ENCODE data around the gene TXNDC9. TPM values are rescaled to one million over a fixed set of nuclear protein-coding genes. Genes with fewer than 3 reads are reported as not detected.
"Not testable (repeated sequence)": the region's sequence is repeated elsewhere in the genome, so short reads cannot be mapped to it uniquely, and the experiment has no call there.

The TXNDC9 gene
- total RNA-seq, 3 donors from 2014 or later = 31.7 to 54.4 (median 47.0) TPM

DNA sequence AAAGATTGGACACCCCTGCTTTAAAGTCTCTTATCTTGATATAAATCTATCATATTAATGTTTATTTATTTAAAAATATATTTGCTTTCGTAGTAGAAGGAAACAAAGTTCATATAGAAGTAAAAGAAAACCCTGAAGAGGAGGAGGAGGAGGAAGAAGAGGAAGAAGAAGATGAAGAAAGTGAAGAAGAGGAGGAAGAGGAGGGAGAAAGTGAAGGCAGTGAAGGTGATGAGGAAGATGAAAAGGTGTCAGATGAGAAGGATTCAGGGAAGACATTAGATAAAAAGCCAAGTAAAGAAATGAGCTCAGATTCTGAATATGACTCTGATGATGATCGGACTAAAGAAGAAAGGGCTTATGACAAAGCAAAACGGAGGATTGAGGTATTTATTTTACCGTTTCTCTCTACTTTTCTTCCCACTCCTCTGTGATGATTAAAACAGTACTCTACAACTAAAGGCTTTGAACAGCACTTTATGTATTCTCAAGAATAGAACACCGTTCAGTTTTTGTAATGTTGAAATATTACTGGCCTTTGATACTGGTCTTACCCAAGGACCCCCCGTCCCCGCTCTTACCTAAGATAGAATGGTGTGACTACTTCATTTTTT is 40.2 kb upstream of the TXNDC9 start:
- H3K36me3 ChIP-seq = peaks cover 5% of the 10 kb centered on the region
- no peaks in the 10 kb centered on the region for H3K27me3 ChIP-seq
- no peak overlapping the region for H3K4me3 ChIP-seq
- H3K27ac ChIP-seq = no peak overlapping the region
- no peaks in the 10 kb centered on the region for H3K4me1 ChIP-seq
- no peak for DNase-seq (ENCODE audit: low spot score in 2 of 2)
- H3K9me3 ChIP-seq = no peaks in the 10 kb centered on the region
- TF ChIP-seq, protein P1, sequence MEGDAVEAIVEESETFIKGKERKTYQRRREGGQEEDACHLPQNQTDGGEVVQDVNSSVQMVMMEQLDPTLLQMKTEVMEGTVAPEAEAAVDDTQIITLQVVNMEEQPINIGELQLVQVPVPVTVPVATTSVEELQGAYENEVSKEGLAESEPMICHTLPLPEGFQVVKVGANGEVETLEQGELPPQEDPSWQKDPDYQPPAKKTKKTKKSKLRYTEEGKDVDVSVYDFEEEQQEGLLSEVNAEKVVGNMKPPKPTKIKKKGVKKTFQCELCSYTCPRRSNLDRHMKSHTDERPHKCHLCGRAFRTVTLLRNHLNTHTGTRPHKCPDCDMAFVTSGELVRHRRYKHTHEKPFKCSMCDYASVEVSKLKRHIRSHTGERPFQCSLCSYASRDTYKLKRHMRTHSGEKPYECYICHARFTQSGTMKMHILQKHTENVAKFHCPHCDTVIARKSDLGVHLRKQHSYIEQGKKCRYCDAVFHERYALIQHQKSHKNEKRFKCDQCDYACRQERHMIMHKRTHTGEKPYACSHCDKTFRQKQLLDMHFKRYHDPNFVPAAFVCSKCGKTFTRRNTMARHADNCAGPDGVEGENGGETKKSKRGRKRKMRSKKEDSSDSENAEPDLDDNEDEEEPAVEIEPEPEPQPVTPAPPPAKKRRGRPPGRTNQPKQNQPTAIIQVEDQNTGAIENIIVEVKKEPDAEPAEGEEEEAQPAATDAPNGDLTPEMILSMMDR (IDR thresholded peaks at IDR 0.05) = no peak
- TF ChIP-seq POLR2A (IDR thresholded peaks at IDR 0.05) (no peak), POLR2AphosphoS5 (IDR thresholded peaks at IDR 0.05) (no peak)
- intact Hi-C loops (cut with DNase I; ENCODE audit: low total_unique reads) = no loop called here

DNA sequence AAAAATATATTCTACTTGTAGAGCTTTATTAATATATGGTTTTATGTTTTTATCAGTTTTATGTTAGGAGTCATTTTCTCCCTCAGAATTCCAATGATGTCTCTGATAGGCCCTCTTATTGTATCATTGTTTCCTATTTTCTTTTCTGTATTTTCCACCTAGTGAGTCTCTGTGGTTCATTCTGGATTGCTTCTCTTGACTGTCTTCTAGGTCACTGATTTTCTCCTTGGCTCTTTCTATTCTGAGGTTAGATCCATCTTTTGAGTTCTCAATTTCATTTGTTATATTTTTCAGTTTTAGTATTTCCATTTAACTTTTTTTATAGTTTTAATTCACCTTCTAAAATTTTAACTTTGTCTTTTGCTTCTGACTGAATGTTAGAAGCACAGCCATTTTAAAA is 38.6 kb upstream of the TXNDC9 start:
- TF ChIP-seq POLR2A (IDR thresholded peaks at IDR 0.05) = no peak
- TF ChIP-seq, protein P1 (IDR thresholded peaks at IDR 0.05) = no peak
- TF ChIP-seq POLR2AphosphoS5 (IDR thresholded peaks at IDR 0.05) = no peak
- Histone ChIP-seq H3K4me3 (no peak overlapping the region), H3K27me3 (no peaks in the 10 kb centered on the region), H3K9me3 (no peaks in the 10 kb centered on the region), H3K36me3 (peaks cover 5% of the 10 kb centered on the region), H3K27ac (no peak overlapping the region), H3K4me1 (no peaks in the 10 kb centered on the region)
- no peak for DNase-seq (ENCODE audit: low spot score in 2 of 2)
- intact Hi-C loops (cut with DNase I; ENCODE audit: low total_unique reads) = no loop called here

DNA sequence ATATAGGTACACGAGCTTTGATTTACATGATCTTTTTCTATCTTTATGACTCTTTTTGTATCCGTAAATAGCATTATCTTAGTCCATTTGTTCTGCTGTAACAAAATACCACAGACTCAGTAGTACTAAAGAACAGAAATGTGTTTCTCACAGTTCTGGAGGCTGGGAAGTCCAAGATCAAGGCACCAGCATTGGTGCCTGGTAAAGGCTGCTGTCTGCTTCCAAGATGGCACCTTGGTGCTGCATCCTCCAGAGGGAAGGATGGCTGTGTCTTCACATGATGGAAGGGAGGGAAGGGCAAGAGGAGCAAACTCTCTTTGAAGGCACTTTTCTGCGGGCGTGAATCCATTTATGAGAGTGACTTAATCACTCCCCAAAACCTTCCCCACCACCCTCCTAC is 37.0 kb upstream of the TXNDC9 start:
- intact Hi-C loops (cut with DNase I; ENCODE audit: low total_unique reads) = no loop called here
- Histone ChIP-seq H3K4me1 (no peaks in the 10 kb centered on the region), H3K4me3 (no peak overlapping the region), H3K36me3 (peaks cover 11% of the 10 kb centered on the region), H3K27ac (no peak overlapping the region), H3K27me3 (no peaks in the 10 kb centered on the region), H3K9me3 (no peaks in the 10 kb centered on the region)
- TF ChIP-seq POLR2A (IDR thresholded peaks at IDR 0.05) (no peak), POLR2AphosphoS5 (IDR thresholded peaks at IDR 0.05) (no peak)
- TF ChIP-seq, protein P1 (IDR thresholded peaks at IDR 0.05) = no peak
- no peak for DNase-seq (ENCODE audit: low spot score in 2 of 2)

DNA sequence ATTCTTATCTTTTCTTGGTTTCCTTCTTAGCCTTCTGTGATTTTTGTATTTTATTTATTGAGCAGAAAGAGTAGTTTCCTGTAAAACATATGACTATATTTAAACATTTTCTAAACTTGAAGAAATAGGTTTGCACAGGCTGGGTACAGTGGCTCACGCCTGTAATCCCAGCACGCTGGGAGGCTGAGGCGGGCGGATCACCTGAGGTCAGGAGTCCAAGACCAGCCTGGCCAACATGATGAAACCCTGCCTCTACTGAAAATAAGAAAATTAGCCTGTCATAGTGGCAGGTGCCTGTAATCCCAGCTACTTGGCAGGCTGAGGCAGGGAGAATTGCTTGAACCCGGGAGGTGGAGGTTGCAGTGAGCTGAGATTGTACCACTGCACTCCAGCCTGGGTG is 32.7 kb upstream of the TXNDC9 start:
- H3K4me3 ChIP-seq; H3K9me3 ChIP-seq; intact Hi-C loops (cut with DNase I; ENCODE audit: low total_unique reads); DNase-seq (ENCODE audit: low spot score in 2 of 2); H3K27ac ChIP-seq; H3K27me3 ChIP-seq; H3K4me1 ChIP-seq; H3K36me3 ChIP-seq: not testable (repeated sequence)

DNA sequence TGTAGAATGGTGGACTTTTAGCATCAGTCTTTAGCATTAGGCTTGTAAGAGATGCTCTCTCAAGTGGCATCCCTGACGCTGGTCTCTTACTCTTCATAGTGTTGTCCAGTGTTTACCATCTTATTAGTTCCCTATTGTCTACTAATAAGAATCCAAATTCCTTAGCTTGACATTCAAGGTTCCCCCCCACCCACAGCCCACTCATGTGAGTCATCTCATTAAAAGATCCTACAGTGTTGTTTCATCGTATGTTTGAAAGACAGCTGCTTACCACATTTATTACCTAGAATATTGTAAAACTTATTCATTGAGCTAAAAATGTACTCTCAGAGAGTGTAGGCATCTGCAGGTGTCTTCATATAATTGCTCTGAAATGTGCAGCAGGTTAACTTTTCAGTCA is 29.5 kb upstream of the TXNDC9 start:
- H3K36me3 ChIP-seq = peaks cover 8% of the 10 kb centered on the region
- H3K4me1 ChIP-seq = no peaks in the 10 kb centered on the region
- H3K4me3 ChIP-seq = no peak overlapping the region
- no peaks in the 10 kb centered on the region for H3K27me3 ChIP-seq
- no peak overlapping the region for H3K27ac ChIP-seq
- no peaks in the 10 kb centered on the region for H3K9me3 ChIP-seq
- TF ChIP-seq, protein P1 (IDR thresholded peaks at IDR 0.05) = no peak
- no peak for TF ChIP-seq POLR2AphosphoS5 (IDR thresholded peaks at IDR 0.05)
- no peak for TF ChIP-seq POLR2A (IDR thresholded peaks at IDR 0.05)
- DNase-seq (ENCODE audit: low spot score in 2 of 2) = no peak
- intact Hi-C loops (cut with DNase I; ENCODE audit: low total_unique reads) = no loop called here

DNA sequence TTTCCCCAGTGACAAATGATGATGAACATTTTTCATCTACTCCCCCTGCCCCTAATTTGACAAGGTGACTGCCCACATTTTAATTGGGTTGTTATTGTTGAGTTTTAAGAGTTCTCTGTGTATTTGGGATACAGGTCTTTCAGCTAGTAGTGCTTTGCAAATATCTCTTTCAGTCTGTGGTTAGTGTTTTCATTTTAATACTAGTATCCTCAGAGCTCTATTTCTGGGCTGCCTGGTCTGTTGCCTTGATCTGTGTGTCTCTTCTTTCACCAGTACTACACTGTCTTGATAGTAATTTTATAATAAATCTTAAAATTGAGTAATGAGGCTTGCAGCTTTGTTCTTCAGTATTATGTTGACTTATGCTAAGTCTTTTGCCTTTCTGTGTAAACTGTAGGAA is 20.7 kb upstream of the TXNDC9 start:
- H3K27me3 ChIP-seq = no peaks in the 10 kb centered on the region
- no peak overlapping the region for H3K4me3 ChIP-seq
- no peak for DNase-seq (ENCODE audit: low spot score in 2 of 2)
- TF ChIP-seq, protein P1 (IDR thresholded peaks at IDR 0.05) = no peak
- no peak for TF ChIP-seq POLR2AphosphoS5 (IDR thresholded peaks at IDR 0.05)
- no peak for TF ChIP-seq POLR2A (IDR thresholded peaks at IDR 0.05)
- H3K4me1 ChIP-seq = no peaks in the 10 kb centered on the region
- intact Hi-C loops (cut with DNase I; ENCODE audit: low total_unique reads) = no loop called here
- H3K27ac ChIP-seq = no peak overlapping the region
- no peaks in the 10 kb centered on the region for H3K36me3 ChIP-seq
- H3K9me3 ChIP-seq = no peaks in the 10 kb centered on the region

DNA sequence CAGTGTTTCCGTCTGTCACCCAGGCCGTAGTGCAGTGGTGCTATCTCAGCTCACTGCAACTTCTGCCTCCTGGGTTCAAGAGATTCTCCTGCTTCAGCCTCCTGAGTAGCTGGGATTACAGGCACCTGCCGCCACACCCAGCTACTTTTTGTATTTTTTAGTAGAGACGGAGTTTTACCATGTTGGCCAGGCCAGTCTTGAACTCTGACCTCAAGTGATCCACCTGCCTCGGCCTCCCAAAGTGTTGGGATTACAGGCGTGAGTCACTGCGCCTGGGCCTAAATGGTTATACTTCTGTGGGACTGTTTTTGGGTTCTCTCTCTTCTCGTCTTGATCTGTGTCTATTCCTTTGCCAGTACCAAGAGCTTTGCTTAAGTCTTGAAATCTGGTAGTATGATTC is 18.7 kb upstream of the TXNDC9 start:
- H3K4me1 ChIP-seq; H3K27ac ChIP-seq; H3K27me3 ChIP-seq; H3K4me3 ChIP-seq; intact Hi-C loops (cut with DNase I; ENCODE audit: low total_unique reads); H3K9me3 ChIP-seq; DNase-seq (ENCODE audit: low spot score in 2 of 2); H3K36me3 ChIP-seq: not testable (repeated sequence)

All from breast epithelium (tissue), 4 donors.